Brain microvascular endothelial cell (primary cell): ENCODE data around the gene KLHDC10.
"Not testable (repeated sequence)": the region's sequence is repeated elsewhere in the genome, so short reads cannot be mapped to it uniquely, and the experiment has no call there.

Experiments
- DNase-seq: peaks from one replicate; pipeline ENCODE4 v3.0.0-alpha.2; 2020
- H3K27ac ChIP-seq: fragments of 250-450 bp; sonication (Bioruptor Pico); 2 replicates; pipeline ENCODE4 v1.5.1; 2020; ENCODE audit warnings: mild to moderate bottlenecking, moderate library complexity
- H3K27me3 ChIP-seq: fragments of 250-450 bp; sonication (Bioruptor Pico); replicated peaks from 2 replicates; pipeline ENCODE4 v1.5.1; 2020; ENCODE audit warnings: mild to moderate bottlenecking
- H3K36me3 ChIP-seq: fragments of 250-450 bp; sonication (Bioruptor Pico); replicated peaks from 2 replicates; pipeline ENCODE4 v1.5.1; 2020; ENCODE audit warnings: mild to moderate bottlenecking
- H3K4me3 ChIP-seq: 2 replicates; pipeline ENCODE4 v1.5.1; 2011; ENCODE audit warnings: low read depth, mild to moderate bottlenecking, control low read depth, low read length, moderate library complexity
- CTCF ChIP-seq: IDR thresholded peaks from 2 replicates; pipeline ENCODE4 v1.5.1; 2011; ENCODE audit warnings: low read depth, mild to moderate bottlenecking, moderate library complexity, low read length, control low read depth, inconsistent platforms; ENCODE audit errors: missing control alignments
- in situ Hi-C: cut with HindIII; loops from 2 replicates; pipeline ENCODE4 v1.10.0; 2017; ENCODE audit warnings: low sequenced_read_pairs, low pct_ligation_motif_present

The KLHDC10 gene

GRCh38 chr7:130143986-130144311, 73.6 kb downstream of the KLHDC10 start:
- no peak for DNase-seq
- H3K27ac ChIP-seq = no peak overlapping the region

GRCh38 chr7:130144312-130145171, 74.2 kb downstream of the KLHDC10 start:
- Histone ChIP-seq H3K27me3 (no peaks in the 10 kb centered on the region), H3K4me3 (no peak overlapping the region), H3K27ac (no peak overlapping the region), H3K36me3 (no peaks in the 10 kb centered on the region)
- no peak for TF ChIP-seq CTCF
- peak; percentile 24 for DNase-seq
- in situ Hi-C loops = no loop called here

More at GRCh38 chr7:130143986-130144311, 73.6 kb downstream of the KLHDC10 start:
- in situ Hi-C loops = no loop called here
- TF ChIP-seq CTCF = no peak
- Histone ChIP-seq H3K36me3 (peaks cover 2% of the 10 kb centered on the region), H3K4me3 (no peak overlapping the region), H3K27me3 (no peaks in the 10 kb centered on the region)

- H3K27ac ChIP-seq = no peak overlapping the region
- no peaks in the 10 kb centered on the region for H3K27me3 ChIP-seq
- in situ Hi-C loops = no loop called here
Observed at GRCh38 chr7:130145424-130146100, 75.2 kb downstream of the KLHDC10 start.

GRCh38 chr7:130146142-130146541, 75.8 kb downstream of the KLHDC10 start:
- DNase-seq, in situ Hi-C loops, H3K36me3 ChIP-seq, H3K27me3 ChIP-seq, H3K4me3 ChIP-seq, H3K27ac ChIP-seq: not testable (repeated sequence)

More at GRCh38 chr7:130145424-130146100, 75.2 kb downstream of the KLHDC10 start:
- no peak for TF ChIP-seq CTCF
- H3K36me3 ChIP-seq = no peaks in the 10 kb centered on the region
- DNase-seq = no peak
- no peak overlapping the region for H3K4me3 ChIP-seq

- Histone ChIP-seq H3K36me3 (no peaks in the 10 kb centered on the region), H3K27ac (no peak overlapping the region), H3K27me3 (no peaks in the 10 kb centered on the region), H3K4me3 (no peak overlapping the region)
- in situ Hi-C loops = no loop called here
- no peak for TF ChIP-seq CTCF
- no peak for DNase-seq
Observed at GRCh38 chr7:130146693-130147405, 76.5 kb downstream of the KLHDC10 start.
